Small intestine (tissue), 7 donors: Measurements from ENCODE around the gene ARAP2. TPM values are rescaled to one million over a fixed set of nuclear protein-coding genes. Genes with fewer than 3 reads are reported as not detected.

Experiments used
- DNase-seq, 2 donors: peaks; one replicate each; pipeline versions ENCODE4 v3.0.0 to v3.0.0-alpha.2; 2013
- FAIRE-seq: peaks from 2 replicates; lab custom pipeline; 2012; peaks lifted over from hg19 to GRCh38; lab: Jason Lieb, UNC
- H3K27ac ChIP-seq, 3 donors: one replicate each; pipeline ENCODE4 v1.5.1; 2013; ENCODE audit warnings: low read length in 2 of 3, mild to moderate bottlenecking in 2 of 3, control low read depth in 1 of 3, inconsistent platforms in 1 of 3, low read depth in 1 of 3, moderate library complexity in 1 of 3
- H3K27me3 ChIP-seq, 3 donors: one replicate each; pipeline ENCODE4 v1.6.1; 2013; ENCODE audit warnings: low read length in 3 of 3, inconsistent platforms in 1 of 3; ENCODE audit not compliant: control insufficient read depth in 3 of 3, insufficient read depth in 3 of 3
- H3K36me3 ChIP-seq, 3 donors: one replicate each; pipeline ENCODE4 v1.6.1; 2013; ENCODE audit warnings: low read length in 3 of 3, inconsistent platforms in 1 of 3, low read depth in 1 of 3, mild to moderate bottlenecking in 1 of 3, moderate library complexity in 1 of 3; ENCODE audit not compliant: control insufficient read depth in 3 of 3, insufficient read depth in 2 of 3
- H3K4me1 ChIP-seq, 3 donors: one replicate each; pipeline ENCODE4 v1.6.1; 2013; ENCODE audit warnings: low read length in 2 of 3, inconsistent platforms in 1 of 3, low read depth in 1 of 3, mild to moderate bottlenecking in 1 of 3, moderate library complexity in 1 of 3; ENCODE audit not compliant: control insufficient read depth in 3 of 3, insufficient read depth in 2 of 3
- H3K4me3 ChIP-seq, 3 donors: one replicate each; pipeline ENCODE4 v1.5.1; 2013; ENCODE audit warnings: low read length in 3 of 3, control low read depth in 1 of 3, inconsistent platforms in 1 of 3, low read depth in 1 of 3, mild to moderate bottlenecking in 1 of 3, moderate library complexity in 1 of 3
- H3K9me3 ChIP-seq, 2 donors: one replicate each; pipeline ENCODE4 v1.6.1; 2013; ENCODE audit warnings: low read depth in 1 of 2, low read length in 1 of 2; ENCODE audit not compliant: control insufficient read depth in 2 of 2, insufficient read depth in 1 of 2
- WGBS, 3 donors: extraction: QIAGEN DNeasy Blood & Tissue Kit; methylation state at CpG; one replicate each; pipeline ENCODE4 v1.1.7; 2013; 5-methylcytosine and 5-hydroxymethylcytosine counted together
- polyA plus RNA-seq, 4 donors: library from polyadenylated mRNA; stranded (reverse) in 3 of 4; unstranded in 1 of 4; fragments of 200-250 nt in 3 of 4; fragments of 120-200 nt in 1 of 4; gene quantifications; one replicate each; pipeline versions ENCODE4 v1.2.1 to v1.2.3, GENCODE V29; 2013
- donor health status: healthy with polysubstance abuse.
- donor health status: control.
- donor health status: control.
- donor health status: Bipolar disorder and iron deficiency.
- donor health status: healthy.

The ARAP2 gene
- polyA plus RNA-seq, 4 donors = 3.2 to 14.1 (median 12.6) TPM

DNA sequence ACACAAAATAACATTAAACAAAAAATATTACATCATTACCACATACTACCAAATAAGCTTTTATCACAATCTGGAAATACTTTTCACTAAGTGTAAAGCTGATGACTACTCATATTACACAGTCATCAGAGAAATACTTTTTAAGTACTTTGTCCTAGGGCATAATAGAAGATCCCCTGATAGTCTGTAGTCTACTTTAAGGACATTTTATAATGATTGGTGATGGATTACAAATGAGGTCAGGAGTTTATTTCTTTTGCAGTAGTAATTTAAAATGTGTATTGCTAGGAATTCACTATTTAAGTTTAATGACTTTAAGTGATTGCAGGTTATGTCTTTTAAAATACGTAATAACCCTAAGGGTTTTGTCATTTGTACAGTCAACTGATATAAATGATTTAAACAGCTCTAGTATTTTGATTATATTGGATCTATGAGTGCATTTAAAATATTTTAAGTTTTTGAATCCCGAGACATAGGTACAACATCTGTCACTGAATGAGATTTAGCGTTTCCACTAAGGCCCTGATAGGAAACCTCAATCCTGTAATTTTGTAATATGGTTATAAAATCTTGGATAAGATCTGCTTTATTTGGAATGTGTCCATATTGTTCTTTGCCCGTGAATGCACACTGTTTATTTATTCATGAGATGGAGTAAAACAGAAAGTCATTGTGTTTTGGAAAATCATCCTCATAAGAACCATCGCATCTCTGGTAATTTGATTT lies 189.5 kb downstream of the ARAP2 start:
- FAIRE-seq = no peak

DNA sequence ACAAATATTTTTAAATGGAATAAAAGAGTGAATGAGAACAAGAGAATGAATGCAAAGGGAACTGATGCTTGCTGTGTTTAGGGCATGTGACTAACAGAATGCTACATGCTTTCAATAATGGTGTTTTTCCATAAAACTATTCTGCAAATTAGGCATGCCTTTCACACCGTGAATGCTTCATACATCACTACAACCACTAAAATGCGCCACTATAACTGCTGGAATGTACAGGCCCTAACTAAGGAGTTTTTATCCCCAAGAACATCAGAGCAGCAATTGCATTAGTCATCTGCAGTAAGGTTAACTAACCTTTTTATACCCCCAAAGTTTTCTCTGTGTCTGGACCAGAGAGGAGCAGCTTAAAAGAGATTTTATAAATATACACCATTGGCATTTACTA lies 190.4 kb downstream of the ARAP2 start:
- no peak overlapping the region for H3K4me3 ChIP-seq
- 91 to 94% (median 92%) methylated on average over 2 of the region's 2 CpGs for WGBS, 3 donors
- FAIRE-seq (no peak), DNase-seq (no peak)
- no peaks in the 10 kb centered on the region for H3K9me3 ChIP-seq
- H3K27me3 ChIP-seq = no peaks in the 10 kb centered on the region
- H3K4me1 ChIP-seq = no peaks in the 10 kb centered on the region
- no peaks in the 10 kb centered on the region for H3K36me3 ChIP-seq
- no peak overlapping the region for H3K27ac ChIP-seq

More for the DNA sequence above, 189.5 kb downstream of the ARAP2 start:
- H3K4me3 ChIP-seq = no peak overlapping the region
- DNase-seq = no peak
- H3K27me3 ChIP-seq = no peaks in the 10 kb centered on the region
- H3K36me3 ChIP-seq = no peaks in the 10 kb centered on the region
- H3K27ac ChIP-seq = no peak overlapping the region
- no peaks in the 10 kb centered on the region for H3K9me3 ChIP-seq
- 63 to 73% (median 64%) methylated on average over 5 of the region's 5 CpGs for WGBS, 3 donors
- H3K4me1 ChIP-seq = no peaks in the 10 kb centered on the region

DNA sequence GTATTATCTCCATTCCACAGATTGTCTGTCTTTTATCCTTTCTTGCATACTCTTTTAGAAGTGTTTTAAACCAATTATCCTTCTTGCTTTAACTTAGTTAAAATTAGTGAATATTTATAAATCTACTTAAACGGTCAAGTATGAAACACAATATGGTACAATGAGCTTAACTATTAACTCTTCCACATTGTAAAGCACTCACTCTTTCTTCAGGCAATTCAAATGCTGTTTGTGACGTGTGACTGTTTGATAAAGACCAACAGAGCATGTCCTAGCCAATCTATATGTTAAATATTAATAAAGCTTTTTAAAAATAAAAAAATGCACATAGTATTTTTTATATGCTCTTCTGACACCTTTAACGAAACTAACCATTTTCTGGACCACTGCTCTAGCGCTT lies 192.7 kb downstream of the ARAP2 start:
- Histone ChIP-seq H3K36me3 (no peaks in the 10 kb centered on the region), H3K4me1 (no peaks in the 10 kb centered on the region), H3K27ac (no peak overlapping the region), H3K9me3 (no peaks in the 10 kb centered on the region), H3K4me3 (no peak overlapping the region), H3K27me3 (no peaks in the 10 kb centered on the region)
- peak in 1 of 2 donors; percentile 20 for DNase-seq
- 60 to 69% (median 64%) methylated on average over 4 of the region's 4 CpGs for WGBS, 3 donors
- FAIRE-seq = no peak

DNA sequence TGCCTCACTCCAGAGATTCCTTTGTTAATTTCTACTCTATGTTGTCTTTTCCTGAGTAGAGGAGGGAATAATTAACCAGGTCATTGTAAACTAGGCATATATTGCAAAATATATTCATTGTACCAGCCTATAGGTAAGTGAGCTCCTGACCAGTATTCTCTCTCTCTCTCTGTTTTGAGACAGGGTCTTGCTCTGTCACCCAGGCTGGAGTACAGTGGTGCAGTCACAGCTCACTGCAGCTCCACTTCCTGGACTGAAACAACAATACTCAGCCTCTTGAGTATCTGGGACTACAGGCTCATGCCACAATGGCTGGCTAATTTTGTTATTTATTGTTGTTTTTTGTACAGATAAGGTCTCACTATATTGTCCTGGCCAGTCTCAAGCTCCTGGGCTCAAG lies 198.3 kb downstream of the ARAP2 start:
- FAIRE-seq = no peak
- no peak overlapping the region for H3K27ac ChIP-seq

DNA sequence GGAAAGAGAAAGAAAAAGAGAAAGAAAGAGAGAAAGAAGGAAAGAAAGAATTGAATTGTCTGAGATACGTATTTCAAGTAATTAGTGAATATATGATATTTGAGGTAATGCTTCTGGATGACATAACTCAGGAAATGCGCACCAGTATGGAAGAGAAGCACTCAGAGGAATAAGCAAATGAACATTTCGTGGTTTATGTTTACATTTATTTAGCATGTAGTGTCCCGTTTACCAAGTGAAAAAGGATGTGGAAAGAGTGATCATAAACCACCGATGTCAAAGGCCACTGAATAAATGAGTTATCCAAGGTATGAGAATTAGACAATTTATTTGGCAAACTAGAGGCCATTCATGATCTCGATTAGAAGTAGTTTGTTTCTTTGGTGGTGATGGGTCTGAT lies 200.4 kb downstream of the ARAP2 start:
- Histone ChIP-seq H3K9me3 (no peaks in the 10 kb centered on the region), H3K36me3 (no peaks in the 10 kb centered on the region), H3K27ac (no peak overlapping the region), H3K4me3 (no peak overlapping the region), H3K27me3 (no peaks in the 10 kb centered on the region), H3K4me1 (no peaks in the 10 kb centered on the region)
- FAIRE-seq (no peak), DNase-seq (no peak)
- 78 to 95% (median 89%) methylated on average over 6 of the region's 6 CpGs for WGBS, 3 donors

More for the DNA sequence above, 198.3 kb downstream of the ARAP2 start:
- Histone ChIP-seq H3K9me3 (no peaks in the 10 kb centered on the region), H3K4me3 (no peak overlapping the region), H3K27me3 (no peaks in the 10 kb centered on the region), H3K36me3 (no peaks in the 10 kb centered on the region), H3K4me1 (no peaks in the 10 kb centered on the region)
- no peak for DNase-seq

DNA sequence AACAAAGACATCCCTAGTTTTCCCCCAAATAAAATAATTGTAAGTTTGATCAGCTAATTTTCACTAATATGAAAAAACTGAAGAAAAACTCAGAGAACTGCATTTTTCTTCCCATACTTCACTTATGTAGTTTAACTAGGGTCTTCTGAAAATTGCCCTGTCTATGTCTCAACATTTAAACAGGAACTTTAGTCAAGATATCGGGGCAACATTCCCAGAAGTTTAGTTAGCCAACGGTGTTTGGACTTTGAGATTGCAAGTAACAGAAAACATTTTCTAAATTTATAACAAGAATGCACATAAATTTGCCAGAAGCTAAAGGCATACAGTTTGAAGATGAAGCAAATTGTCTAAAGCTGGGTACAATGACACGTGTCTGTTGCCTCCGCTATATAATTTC lies 201.1 kb downstream of the ARAP2 start:
- 63 to 78% (median 72%) methylated on average over 4 of the region's 4 CpGs for WGBS, 3 donors
- no peaks in the 10 kb centered on the region for H3K9me3 ChIP-seq
- FAIRE-seq (no peak), DNase-seq (no peak)
- H3K4me3 ChIP-seq = no peak overlapping the region
- no peak overlapping the region for H3K27ac ChIP-seq
- no peaks in the 10 kb centered on the region for H3K4me1 ChIP-seq
- H3K36me3 ChIP-seq = no peaks in the 10 kb centered on the region
- H3K27me3 ChIP-seq = no peaks in the 10 kb centered on the region

DNA sequence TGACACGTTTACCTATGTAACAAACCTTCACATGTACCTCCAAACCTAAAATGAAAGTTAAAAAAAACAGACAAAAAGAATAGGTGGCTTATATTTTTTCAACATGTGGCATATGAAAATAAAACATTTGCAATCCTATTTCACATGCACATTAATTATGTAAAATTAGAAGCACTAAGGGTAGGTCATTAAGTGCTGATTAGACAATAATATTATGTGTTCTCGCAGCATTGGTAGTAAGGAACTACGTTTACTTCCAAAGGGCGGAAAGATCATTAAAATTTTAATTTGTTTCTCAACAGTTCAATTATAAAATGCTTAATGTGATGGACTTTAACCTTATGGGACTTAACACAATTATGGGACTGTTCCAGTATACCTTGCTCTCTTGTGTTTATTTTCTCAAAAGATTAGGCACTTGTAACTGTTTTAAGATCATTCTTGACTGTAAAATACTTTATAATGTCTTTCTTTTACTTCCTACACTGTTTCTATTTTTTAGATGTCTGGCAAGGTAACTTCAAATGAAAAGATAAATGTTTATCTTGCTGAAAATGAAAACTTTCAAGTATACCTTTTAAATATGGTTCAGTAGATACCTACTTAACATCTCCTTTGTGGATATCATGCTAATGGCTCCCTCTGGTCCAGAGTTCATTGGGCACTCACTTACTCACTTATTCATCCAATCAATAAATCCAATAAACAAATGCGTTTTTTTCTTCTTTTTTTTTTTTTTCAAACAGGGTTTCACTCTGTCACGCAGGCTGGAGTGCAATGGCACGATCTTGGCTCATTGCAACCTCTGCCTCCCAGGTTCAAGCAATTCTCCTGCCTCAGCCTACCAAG lies 202.0 kb downstream of the ARAP2 start:
- DNase-seq = peak in 1 of 2 donors; percentile 83
- no peaks in the 10 kb centered on the region for H3K4me1 ChIP-seq
- peak; percentile 91 for FAIRE-seq
- 19 to 61% (median 46%) methylated on average over 7 of the region's 7 CpGs for WGBS, 3 donors
- H3K4me3 ChIP-seq = no peak overlapping the region
- no peak overlapping the region for H3K27ac ChIP-seq
- no peaks in the 10 kb centered on the region for H3K36me3 ChIP-seq
- no peaks in the 10 kb centered on the region for H3K9me3 ChIP-seq
- H3K27me3 ChIP-seq = no peaks in the 10 kb centered on the region

DNA sequence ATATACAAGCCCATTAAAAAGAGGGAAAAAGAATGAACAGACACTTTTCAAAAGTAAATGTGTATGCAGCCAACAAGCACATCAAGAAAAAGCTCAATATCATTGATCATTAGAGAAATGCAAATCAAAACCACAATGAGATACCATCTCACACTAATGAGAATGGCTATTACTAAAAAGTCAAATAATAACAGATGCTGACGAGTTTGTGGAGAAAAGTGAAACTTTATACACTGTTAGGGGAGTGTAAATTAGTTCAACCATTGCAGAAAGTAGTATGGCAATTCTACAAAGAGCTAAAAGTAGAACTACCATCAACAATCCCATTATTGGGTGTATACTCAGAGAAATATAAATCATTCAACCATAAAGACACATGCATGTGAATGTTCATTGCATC lies 203.0 kb downstream of the ARAP2 start:
- FAIRE-seq = no peak
- no peak overlapping the region for H3K4me3 ChIP-seq
- H3K27ac ChIP-seq = no peak overlapping the region
- DNase-seq = no peak
- no peaks in the 10 kb centered on the region for H3K36me3 ChIP-seq
- 51 to 67% (median 56%) methylated on average over 1 of the region's 1 CpG for WGBS, 3 donors
- no peaks in the 10 kb centered on the region for H3K9me3 ChIP-seq
- no peaks in the 10 kb centered on the region for H3K27me3 ChIP-seq
- no peaks in the 10 kb centered on the region for H3K4me1 ChIP-seq
